Glomerular visceral epithelial cell (primary cell): Measurements from ENCODE around the gene TBC1D4.

Source experiments
- DNase-seq: peaks from one replicate; pipeline ENCODE4 v3.0.0-alpha.2; 2016; ENCODE audit errors: extremely low spot score

The TBC1D4 gene

DNA sequence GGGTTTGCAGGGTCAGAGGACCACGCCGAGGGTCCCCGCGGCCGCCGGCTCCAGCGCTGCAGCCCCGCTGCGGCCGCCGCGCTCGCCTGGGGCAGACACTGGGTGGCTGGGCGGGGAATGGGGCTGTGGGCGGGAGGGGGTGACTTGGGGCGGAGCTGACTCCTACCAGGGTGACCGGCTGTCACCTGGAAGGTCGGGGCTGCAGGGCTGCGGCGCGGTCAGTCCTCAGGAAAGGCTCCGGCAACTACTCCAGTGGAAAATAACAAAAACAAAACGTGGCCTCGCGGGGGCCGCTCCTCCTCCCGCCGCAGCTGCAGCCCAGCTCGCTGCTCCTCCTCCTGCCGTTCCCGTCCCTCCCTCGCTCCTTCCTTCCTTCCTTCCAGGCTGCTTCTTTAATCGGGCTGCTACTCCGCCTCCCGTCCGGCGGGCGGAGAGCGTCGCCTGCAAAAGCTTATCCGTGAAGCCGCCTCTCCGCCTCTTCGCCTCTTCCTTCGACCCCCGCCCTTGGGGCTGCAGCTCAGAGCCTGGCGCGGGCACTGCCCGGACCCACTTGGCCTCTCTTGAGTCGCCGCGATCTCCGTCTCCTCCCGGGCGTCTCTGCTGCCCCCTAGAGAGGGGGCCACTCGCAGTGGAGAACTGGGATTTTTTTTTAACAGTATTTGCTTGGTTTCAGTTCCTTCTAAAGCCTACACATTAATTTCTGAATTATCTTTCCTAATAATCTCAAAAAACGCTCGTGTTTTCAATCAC lies at the start of gene TBC1D4:
Gene TBC1D4, minus strand, starts transcription at position 100 of the 750 bp plus-strand sequence. CDS start 402 bp downstream, outside the sequence.
- DNase-seq: peak; percentile 97

- no peak for DNase-seq
These were observed 48.6 kb upstream of the TBC1D4 start for GRCh38 chr13:75530549-75530961.

GRCh38 chr13:75521956-75522355 lies 40.0 kb upstream of the TBC1D4 start:
- DNase-seq: no peak

GRCh38 chr13:75518439-75519088 lies 36.6 kb upstream of the TBC1D4 start:
- DNase-seq: no peak

GRCh38 chr13:75514080-75514995 lies 32.4 kb upstream of the TBC1D4 start:
- no peak for DNase-seq

GRCh38 chr13:75513271-75513670 lies 31.3 kb upstream of the TBC1D4 start:
- no peak for DNase-seq

GRCh38 chr13:75512253-75512652 lies 30.3 kb upstream of the TBC1D4 start:
- DNase-seq: no peak

DNA sequence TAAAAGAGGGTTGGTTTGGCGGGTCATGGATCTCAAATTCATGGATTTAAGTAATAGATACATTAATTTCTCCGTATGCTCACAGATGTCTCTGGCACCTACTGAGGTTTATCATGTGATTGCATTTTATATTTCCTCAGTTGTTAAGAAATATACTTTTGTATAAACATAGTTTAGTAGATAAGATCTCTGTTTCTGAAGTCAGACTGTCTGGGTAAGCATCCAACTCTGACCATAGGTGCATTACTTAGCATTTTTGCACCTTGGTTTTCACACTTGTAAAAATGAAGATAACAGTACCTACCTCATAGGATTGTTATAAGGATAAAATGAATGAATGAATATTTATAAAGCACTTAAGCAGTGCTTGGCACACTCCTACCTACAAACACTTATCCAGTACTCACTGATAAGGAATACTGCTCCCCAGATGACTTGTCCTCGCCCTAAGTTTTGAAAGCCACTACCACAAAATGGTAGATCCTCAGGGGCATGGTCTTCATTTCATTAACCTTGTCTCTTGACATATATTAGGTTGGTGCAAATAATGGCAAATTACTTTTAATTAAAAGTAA lies 29.2 kb upstream of the TBC1D4 start:
- no peak for DNase-seq

GRCh38 chr13:75508002-75508548 lies 26.1 kb upstream of the TBC1D4 start:
- DNase-seq: no peak

- DNase-seq: no peak
These were observed 25.3 kb upstream of the TBC1D4 start for GRCh38 chr13:75507027-75508001.

- no peak for DNase-seq
These were observed 24.0 kb upstream of the TBC1D4 start for GRCh38 chr13:75506018-75506417.

- DNase-seq: no peak
These were observed 23.4 kb upstream of the TBC1D4 start for GRCh38 chr13:75505327-75505726.

DNA sequence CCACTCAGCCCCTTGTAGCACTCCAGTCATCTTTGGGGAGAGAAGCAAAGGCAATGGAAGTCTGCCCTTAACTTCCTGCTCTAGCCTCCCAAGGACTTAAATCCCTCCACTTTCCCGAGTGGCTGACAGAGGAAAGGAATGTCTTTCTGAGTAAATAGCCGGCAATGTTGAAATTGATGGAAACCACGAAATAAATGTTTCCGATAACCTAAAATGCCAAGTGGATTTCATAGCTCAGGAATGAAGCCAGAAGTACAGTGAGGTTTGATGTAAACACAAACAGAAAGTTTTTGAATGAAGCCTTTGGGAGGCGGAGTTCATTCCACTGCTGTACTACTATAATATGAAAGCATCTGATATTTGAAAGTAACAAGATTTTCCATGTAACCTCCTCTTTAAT lies 14.0 kb upstream of the TBC1D4 start:
- peak; percentile 20 for DNase-seq

DNA sequence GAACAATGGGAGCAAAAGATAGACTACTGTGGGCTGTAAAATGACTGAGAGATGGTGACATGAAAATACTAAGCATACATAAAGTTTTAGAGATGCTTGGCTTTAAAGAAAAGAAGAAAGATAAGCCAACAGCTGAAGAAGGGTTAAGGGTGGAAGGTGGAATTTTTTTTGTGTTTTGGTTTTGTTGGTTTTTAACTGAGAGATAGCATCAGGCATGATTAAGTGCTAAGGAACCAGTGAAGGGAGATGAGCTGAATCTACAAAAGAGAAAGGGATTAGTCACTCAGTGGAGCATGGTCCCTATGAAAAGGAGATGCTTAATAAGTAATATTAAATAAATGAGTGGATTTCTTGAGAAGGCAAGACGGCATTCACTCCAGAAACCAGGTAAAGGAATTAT lies 12.5 kb upstream of the TBC1D4 start:
- DNase-seq: no peak

DNA sequence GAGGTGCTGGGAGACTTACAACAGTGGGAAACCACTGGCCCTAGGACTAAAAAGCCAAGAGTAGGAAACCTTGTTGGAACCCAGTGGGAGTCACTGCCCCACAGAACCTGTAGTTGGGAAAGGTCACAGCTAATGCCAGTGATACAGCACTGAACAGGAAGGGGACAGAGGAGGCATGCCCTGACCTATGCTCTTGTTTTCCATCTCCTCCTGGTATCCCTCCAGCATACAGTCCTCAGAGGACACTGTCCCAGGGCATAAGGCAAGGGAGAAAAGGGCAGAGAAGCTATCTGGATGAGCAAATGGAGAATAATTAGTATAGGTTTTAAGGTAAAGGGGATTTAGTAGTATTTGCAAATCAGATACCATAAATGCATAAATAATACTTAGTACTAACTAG lies 11.2 kb upstream of the TBC1D4 start:
- no peak for DNase-seq

- DNase-seq: no peak
These were observed 10.4 kb upstream of the TBC1D4 start for GRCh38 chr13:75492389-75492788.

GRCh38 chr13:75491376-75491775 lies 9.4 kb upstream of the TBC1D4 start:
- no peak for DNase-seq

- DNase-seq: no peak
These were observed 7.7 kb upstream of the TBC1D4 start for GRCh38 chr13:75489502-75490263.

DNA sequence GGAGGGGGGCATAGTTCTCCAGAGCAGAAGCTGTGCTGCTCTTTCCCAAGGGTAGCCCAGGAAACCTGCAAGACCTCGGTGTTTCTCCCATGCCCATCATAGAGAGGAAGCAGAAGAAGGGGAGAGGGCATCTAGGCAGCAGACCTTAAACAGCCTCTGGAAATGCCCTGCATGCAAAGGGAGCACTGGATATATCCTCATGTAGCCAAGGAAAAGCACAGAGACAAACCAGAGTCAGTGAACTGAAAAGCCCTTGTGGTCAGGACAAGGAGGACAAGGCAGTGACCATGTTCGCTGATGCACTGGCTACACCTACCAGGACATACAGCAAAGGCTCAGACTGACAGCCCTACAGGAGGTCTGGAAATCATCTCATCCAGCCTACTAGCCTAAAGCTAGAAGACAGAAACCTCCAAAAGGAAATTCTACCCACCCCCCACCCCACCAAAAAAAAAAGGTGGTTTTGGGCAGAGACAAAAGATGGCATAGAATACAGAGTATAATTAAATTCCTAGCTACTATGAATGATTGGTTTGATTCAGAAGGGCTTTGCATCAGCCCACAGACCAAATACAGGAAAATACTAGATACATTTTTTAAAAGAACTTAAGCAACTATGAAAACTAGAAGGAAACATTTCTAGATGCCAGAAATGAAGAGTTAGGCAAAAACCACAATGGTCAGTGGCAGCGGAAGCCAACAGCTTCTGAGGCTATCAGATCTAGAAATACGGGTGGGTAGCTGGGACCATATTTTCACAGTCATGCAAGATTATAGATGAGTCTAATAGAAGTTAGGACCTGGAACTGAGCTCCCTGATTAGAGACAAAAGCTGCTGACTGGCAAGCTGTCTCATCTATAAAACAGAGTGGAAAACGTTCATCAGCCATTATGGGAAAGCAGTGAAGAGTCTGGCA lies 4.4 kb upstream of the TBC1D4 start:
- DNase-seq: peak; percentile 58
